GM18499 (cell line): ENCODE results near the gene C1orf185.
"Not testable (repeated sequence)": the region's sequence is repeated elsewhere in the genome, so short reads cannot be mapped to it uniquely, and the experiment has no call there.

Experiments
- ATAC-seq: cut with Tn5 transposase; IDR thresholded peaks from one replicate; pipeline ENCODE4 v1.9.1; 2021; ENCODE audit warnings: moderate number of reproducible peaks; ENCODE audit not compliant: insufficient read depth, unreplicated experiment

Gene C1orf185

GRCh38 chr1:51101976-51102375 is at the start of gene C1orf185:
TSS of gene C1orf185 (plus strand) at chr1:51102228. CDS start at chr1:51102234, 6 bp downstream.
- ATAC-seq, result no peak

- no peak for ATAC-seq
Observed at GRCh38 chr1:51058858-51059257, 43.2 kb upstream of the C1orf185 start.

- no peak for ATAC-seq
Observed at GRCh38 chr1:51061231-51061918, 40.7 kb upstream of the C1orf185 start.

GRCh38 chr1:51063121-51063520 is 38.9 kb upstream of the C1orf185 start:
- no peak for ATAC-seq

- ATAC-seq, result no peak
Observed at GRCh38 chr1:51070011-51070410, 32.0 kb upstream of the C1orf185 start.

GRCh38 chr1:51070640-51071039 is 31.4 kb upstream of the C1orf185 start:
- ATAC-seq, result no peak

- no peak for ATAC-seq
Observed at GRCh38 chr1:51071291-51072042, 30.6 kb upstream of the C1orf185 start.

- ATAC-seq, result no peak
Observed at GRCh38 chr1:51072043-51072439, 30.0 kb upstream of the C1orf185 start.

- ATAC-seq, result no peak
Observed at GRCh38 chr1:51072651-51073050, 29.4 kb upstream of the C1orf185 start.

- no peak for ATAC-seq
Observed at GRCh38 chr1:51073456-51073855, 28.6 kb upstream of the C1orf185 start.

GRCh38 chr1:51086496-51087271 is 15.3 kb upstream of the C1orf185 start:
- ATAC-seq, result no peak

- no peak for ATAC-seq
Observed at GRCh38 chr1:51088474-51088873, 13.6 kb upstream of the C1orf185 start.

GRCh38 chr1:51093581-51093980 is 8.4 kb upstream of the C1orf185 start:
- no peak for ATAC-seq

- ATAC-seq, result no peak
Observed at GRCh38 chr1:51097171-51097570, 4.9 kb upstream of the C1orf185 start.

GRCh38 chr1:51100264-51100880 is 1.7 kb upstream of the C1orf185 start:
- no peak for ATAC-seq

- ATAC-seq, result no peak
Observed at GRCh38 chr1:51114137-51114536, 12.1 kb downstream of the C1orf185 start.

GRCh38 chr1:51115714-51116404 is 13.8 kb downstream of the C1orf185 start:
- ATAC-seq, result no peak

GRCh38 chr1:51119331-51119730 is 17.3 kb downstream of the C1orf185 start:
- ATAC-seq, result no peak

GRCh38 chr1:51120629-51121028 is 18.6 kb downstream of the C1orf185 start:
- ATAC-seq, result no peak

GRCh38 chr1:51127152-51127551 is 25.1 kb downstream of the C1orf185 start:
- ATAC-seq, result not testable (repeated sequence)
